NCI-H1436 treated with DMSO at 0.1 percent for 48 hours (cell line): ENCODE results near the gene DSCAML1.
"Not testable (repeated sequence)": the region's sequence is repeated elsewhere in the genome, so short reads cannot be mapped to it uniquely, and the experiment has no call there.

Experiments
- DNase-seq: peaks from one replicate; lab custom pipeline; 2025; lab: John Stamatoyannopoulos, UW

The DSCAML1 gene

DNA sequence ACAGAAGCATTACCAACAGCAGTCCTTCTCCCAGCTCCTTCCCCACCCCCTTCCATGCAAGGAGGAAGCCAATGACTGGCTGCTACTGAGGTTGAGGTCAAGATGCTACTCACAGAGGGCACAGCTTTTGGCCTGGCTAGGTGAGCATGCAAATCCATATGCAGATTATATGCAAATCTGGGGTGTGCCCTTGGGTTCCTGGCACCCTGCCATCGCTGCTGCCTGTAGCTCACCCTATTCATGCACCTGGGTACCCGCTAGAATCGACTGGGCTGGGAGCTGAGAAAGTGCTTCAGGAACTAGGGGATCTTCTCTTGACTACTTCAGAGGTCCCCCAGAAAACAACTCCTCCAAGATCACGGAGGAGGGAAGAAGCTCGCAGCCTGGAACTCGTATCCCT is 4.0 kb downstream of the DSCAML1 start:
- DNase-seq: no peak

DNA sequence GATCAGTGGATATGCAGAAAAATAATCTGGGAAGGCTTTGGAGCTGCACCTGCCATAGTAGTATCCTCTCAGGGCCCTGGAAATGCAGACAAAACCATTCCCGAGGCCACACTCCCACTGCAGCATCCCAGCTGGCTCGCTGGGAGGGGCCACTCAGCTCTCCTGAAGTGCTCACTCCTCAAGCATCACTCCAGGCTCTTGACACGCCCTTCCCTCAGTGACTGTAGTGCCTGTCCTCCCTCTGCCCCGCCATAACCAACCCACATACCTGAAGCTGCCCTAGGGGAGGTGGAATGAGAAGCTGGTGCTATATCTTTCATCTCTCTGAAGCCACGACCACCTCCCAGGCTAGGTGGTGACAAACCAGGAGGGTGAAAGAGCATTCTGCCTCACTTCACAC is 4.8 kb downstream of the DSCAML1 start:
- DNase-seq: no peak

DNA sequence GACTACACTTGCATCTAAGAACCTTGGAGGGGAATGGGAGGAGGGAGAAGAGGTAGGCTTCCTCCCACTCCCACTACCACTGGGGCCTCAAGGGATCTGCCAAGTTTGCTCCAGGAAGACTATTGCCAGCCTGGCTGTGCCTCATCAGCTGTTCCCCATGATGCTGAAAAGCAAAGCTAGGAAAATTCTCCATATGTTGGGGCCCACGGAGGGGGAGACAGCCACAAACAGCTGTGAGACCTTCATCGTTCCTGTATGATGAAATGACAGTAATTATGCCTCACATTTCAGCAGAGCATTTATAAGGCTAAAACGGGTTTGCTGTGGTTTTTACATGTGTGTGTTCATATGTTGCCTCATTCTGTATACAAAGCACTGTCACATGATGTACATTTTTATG is 6.7 kb downstream of the DSCAML1 start:
- no peak for DNase-seq

DNA sequence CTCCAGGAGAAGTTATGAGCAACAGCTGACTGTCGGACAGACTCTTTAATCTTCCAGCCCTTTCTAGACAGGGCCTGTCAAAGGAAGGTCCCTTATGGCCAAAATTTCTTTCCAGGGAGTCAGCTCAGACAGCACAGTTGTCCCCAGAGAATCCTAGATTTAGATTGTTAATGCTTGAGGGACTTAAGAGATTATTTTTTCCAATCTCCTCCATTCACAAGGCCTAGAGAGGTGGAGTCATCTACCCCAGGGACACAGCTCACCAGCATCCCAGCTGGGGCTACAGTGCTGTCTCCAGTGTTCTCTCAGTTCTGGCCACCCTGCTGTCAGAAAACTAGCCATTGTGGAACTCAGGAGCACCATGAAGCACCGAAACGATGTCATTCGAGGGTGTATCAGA is 7.8 kb downstream of the DSCAML1 start:
- DNase-seq: no peak

DNA sequence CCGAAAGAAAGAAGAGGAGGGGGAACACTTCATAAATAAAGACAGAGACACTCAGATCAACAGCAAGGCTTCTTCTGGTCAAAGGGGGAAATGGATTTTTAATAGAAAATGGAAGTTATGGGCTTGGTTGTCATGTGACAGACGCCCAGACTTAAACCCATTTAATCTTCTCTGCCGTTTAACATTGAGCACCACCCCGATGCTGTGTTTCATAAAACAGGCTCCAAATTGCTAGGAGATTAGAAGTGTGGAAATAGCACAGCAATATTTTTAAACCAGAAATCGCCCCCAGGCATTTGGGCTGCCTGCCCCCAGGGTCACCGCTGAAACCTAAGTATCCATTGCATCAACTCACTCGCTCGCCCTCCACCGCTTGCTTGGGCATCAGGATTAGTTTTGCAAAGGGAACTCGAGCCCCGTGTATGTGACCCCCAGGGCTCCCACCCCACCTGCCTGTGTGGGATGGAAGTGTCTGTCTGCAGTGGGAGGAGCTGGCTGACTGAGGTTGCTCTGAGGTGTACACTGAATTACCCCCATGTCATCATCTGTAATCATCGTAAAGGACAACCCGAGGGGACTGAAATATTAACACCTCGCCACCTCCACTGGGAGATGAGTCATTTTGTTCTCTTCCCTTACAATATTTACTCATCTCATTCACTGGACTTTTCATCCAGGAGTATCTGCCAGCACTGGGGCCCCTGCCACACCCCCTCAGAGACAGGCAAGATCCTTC is 10.7 kb downstream of the DSCAML1 start:
- no peak for DNase-seq

DNA sequence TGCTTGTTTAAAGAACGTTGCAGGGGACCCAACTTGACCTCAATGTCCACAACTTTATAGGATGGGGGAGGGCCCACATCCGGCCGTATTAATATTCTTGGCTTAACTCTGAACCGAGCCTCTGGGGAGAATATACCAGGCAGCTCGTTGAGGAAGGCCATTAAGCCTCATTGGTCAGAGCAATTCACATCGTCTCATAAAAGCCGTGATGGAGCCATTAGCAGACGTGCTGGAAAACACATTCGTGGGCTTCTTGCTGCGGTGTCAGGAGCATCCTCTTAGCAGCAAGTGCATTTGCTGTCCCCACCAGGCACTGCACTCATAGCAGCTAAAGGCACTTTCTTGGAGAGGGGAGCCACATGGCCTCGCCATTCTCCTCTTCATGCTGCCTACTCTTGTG is 14.9 kb downstream of the DSCAML1 start:
- DNase-seq: no peak

DNA sequence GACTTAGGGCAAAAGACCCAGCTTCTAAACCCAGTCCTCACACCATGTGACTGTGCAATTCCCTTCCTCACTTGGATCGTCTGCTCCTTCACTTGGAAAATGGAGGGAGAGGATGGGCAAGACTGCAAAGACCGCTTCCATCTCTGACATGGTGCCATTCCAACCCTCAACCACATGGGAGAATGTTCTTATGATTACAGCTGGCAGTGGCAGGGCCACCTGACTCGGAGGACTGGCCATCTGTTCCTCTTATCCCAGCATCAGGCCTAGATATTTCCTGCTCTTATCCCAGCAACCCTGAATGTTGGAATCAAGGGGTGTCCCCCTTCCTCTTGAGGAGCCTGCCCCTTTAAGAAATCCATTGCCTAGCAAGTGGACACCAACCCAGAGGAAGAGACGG is 15.4 kb downstream of the DSCAML1 start:
- no peak for DNase-seq

DNA sequence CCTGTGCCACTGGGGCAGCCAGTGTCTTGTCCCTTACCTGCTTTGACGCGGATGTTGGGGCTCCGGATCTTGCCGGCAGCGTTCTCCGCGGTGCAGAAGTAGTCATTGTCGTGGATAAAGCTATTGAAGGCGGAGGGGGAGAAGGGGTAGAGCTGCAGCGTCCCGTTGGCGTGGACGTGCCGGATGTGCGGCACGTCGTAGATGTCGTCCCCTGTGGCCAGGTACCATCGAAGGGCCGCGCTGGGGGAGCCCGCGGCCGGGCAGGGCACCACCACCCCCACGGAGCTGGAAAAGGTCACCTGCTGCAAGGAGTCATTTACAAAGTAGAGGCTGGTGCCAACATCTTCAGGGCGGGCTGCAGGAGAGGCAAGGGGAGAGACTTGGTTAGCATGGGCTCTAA is 16.6 kb downstream of the DSCAML1 start:
- no peak for DNase-seq

DNA sequence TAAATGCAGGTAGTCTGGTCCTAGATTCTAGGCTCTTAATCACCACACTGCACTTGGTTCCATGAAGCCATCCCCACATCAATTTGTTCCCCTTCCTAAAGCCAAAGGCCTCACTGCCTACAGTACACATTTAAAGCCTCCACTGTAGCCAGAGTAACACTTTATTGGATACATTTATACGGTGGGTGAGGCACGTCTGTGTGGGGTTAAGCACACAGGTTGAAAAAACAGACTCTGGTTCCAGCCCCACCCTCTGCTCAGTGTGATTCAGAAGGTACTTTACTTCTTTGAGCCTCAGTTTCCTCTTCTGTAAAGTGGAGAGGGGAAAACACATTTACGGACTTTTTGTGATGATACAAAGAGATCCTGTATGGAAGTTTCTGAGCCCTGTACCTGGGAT is 22.5 kb downstream of the DSCAML1 start:
- DNase-seq: no peak

DNA sequence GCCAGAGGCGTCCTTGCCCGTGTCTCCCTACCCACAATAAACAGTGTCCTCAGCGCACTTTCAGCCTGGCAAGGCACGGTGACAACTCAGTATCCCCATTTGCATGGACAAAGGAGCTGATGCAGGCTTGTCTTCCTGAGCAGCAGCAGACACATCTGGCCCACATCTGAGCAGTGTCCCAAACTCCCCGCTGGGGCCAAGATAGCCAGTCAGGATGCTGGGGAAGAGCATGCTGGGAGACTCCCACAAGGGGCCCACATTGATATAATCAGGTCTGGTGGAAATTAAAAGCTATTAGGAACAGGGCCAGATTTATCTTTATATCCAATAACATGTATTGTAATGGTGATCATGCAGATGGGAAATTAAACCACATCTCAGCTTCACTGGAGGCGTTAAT is 24.7 kb downstream of the DSCAML1 start:
- no peak for DNase-seq

DNA sequence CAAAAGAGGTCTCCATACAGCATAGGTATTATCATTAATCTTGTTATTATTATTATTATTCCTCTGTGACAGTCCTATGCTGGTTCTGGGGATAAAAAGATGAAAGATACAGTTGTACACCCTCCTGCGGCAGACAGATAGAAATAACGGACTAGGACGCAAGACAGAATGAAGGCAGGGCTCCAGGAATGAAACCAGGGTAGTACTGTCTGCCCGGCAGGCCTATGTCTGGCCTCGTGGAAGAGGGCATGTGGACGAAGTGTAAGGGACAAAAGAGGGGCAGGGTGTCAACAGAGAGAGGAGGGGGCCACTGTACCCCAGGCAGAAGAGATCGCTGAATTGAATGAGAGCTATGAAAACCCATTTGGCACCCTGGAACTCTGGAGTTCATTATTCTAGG is 25.2 kb downstream of the DSCAML1 start:
- no peak for DNase-seq

DNA sequence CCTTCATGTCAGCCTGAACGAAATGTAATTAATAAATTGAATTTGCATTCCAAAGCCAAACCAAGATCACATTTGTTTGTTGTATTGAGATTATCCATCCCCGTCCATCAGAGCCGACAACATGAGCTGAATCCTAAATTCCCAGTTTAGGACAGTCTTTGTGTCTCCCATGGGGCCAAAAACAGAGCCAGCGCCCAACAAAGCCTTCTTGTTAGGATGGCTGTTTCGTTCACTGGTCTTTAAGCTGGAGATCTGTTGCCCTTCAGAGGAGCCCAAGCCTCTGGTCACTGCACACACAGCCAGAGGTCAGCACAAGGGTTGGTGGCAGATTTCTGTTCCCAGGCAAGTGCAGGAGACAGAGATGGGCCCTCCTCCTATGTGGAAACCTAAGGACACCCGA is 25.8 kb downstream of the DSCAML1 start:
- no peak for DNase-seq

DNA sequence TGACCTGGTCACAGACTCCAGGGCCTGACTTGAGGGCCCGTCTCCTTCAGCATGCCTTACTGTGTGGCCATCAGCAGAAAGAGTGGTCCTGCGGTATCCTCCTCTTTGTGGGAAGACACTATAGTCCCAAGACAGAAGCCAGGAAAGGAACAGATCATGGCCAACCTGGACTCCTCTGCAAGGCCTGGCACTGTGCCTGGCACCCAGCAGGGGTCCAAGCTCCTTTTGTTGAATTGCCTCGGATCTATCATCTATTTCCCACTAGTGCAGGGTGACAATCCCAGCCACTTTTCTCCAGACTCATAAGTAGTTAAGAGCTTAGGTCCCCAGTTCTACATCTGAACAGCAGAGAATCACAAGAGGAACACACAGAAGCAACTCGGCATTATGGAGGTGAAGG is 27.0 kb downstream of the DSCAML1 start:
- no peak for DNase-seq

DNA sequence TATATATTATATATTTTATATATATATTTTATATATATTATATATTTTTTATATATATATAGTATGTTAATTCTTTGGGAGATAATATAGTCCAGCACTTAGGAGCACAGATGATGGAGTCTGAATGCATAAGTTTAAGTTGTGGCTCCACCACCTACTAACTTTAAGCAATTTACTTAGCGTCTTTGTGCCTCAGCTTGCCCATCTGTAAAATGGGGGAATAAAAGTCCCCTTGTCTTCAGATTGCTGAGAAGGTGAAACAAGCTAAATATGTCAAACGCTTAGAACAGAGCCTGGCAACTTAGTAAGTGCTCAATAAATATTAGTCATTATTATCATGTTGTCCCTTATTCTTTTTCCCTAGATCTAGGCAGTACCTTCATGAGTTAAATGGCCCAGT is 27.5 kb downstream of the DSCAML1 start:
- DNase-seq: no peak

DNA sequence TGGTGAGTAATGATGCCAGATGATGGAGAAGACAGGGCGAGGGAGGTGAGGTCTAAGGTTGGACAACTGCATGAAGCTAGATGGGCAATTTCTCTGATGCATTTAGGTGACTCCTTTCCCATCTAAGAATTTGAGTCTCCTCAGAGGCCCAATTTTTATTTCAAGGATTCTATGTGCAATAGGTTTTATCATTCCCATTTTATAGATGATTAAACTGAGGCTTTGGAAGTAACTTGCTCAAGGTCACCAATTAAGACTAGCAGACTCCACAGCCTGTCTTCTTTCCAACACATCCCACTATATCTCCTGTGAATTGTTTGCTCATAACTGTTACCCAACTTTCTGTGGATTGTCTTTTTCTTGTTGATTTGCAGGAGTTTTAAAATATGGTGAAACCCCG is 28.5 kb downstream of the DSCAML1 start:
- no peak for DNase-seq

DNA sequence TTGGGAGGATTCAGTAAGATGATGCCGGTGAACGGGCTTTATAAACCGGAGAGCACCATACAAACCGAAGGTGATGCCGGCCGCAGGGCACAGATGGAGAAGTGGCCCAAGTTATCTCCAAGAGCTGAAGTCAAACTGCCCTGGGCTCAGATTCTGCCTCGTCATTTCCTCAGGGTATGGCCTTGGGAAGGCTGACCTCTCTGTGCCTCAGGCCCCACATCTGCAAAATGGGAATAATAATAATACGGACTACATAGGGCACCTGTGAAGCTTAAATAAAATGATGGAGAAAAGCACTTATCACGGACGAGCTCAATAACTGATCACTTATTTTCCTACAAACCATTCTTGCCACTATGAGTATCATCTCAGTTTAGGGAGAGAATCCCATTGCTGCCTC is 29.9 kb downstream of the DSCAML1 start:
- DNase-seq: no peak

DNA sequence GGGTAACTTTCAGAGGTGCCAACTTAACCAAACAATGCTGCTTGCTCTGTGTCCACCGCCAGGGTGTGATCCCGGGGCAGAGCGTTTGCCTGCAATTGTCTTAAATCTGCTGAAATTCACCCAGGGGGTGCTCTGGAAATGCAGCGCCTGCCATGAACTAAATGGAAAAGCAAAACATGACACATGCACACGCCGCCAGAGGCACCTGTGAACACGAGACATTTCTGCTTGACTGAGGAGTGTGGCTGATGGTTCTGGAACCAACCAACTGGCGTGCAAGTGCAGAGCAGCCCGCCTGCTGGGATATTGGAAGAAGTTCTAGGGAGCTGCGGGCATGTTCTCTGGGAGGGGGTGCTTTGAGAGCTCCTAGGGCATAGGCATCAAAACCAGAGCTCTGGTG is 30.4 kb downstream of the DSCAML1 start:
- DNase-seq: no peak

DNA sequence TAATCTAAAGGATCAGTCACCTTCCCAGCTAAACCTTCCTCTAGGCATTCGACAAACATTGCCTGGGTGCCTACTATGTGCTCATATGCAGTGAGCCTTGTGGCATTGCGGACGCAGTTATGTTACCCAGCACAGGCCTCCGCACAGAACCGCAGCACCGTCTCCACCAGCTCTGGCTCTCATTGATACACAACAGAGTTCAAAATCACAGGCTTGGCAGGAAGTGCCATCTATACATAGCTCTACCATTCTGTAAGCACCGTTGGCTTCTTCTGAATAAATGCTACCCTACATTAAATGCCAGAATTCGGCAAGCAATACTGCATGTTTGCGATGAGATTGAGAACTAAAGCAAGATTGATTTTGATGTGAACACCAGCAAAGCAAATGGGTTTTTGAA is 31.0 kb downstream of the DSCAML1 start:
- DNase-seq: no peak

DNA sequence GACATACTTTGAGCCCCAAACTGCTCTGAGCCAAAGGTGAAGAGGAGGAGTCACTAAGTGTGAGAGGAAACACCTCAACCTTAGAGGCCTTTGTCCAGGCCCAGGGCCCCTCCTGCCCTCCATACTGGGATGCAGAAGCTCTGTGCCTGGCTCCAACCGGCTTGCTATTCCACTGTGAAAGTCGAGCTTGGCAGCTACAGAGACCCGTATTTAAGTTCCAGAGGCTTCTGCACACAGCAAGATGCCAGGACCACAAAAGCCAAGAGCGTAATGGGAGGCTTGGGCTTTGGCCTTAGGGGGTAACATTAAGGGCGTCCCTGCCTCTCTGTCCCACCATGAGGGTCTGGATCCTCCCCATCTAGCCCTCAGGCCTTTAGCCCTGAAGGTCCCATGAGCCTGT is 31.9 kb downstream of the DSCAML1 start:
- no peak for DNase-seq

DNA sequence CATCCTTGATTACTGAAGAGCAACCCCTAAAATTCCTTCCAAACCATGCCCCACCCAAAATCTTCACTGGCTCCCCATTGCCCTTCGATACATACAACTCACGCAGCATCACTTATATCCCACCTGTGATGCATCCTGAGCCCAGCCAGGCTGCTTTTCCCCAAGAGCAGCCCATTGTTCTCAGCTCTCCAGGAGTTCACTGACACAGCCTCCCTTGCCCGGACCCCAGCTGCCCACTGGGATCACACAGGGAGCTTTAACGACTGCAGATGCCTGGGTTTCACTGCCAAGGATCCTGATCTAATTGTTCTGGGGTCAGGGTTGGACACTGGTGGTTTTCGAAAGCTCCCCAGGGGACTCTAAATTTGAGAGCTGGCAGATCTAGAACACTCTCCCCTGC is 33.6 kb downstream of the DSCAML1 start:
- not testable (repeated sequence) for DNase-seq

DNA sequence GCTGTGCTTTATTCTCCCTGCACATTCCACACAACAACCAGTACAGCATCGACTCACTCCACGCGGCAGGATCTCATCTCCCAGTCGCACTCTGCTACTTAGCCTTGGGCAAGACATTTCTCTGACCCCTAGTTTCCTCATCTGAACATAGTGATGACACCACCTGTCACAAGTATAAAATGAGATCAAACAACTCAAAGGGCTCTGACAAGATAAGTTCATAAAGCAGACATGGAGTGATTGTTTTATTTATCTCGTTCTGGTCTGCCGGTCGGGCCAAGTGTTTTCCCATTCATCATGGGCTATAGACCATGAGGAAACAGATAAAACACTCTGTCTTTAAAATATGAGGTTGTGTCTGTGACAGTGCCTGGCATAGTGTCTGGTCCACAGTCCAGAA is 35.0 kb downstream of the DSCAML1 start:
- DNase-seq: no peak

DNA sequence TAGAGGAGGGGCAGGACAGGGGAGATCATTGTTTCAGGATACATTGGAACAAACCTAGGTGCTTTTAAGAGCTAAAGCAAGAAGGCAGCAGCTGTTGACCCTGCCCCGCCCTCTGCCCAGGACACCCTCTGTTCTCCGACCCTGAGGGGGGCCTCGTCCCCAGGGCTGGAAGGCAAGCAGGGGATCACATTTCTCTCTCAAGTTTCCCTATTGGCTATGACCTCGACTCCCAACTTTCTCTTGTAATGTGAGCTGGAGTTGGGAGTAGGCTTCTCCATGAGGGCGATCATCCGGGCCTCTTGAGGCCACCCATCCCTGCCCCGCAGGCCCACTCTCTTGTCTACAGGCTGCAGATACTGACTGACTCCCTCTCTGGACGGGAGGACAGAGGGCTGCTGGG is 37.7 kb downstream of the DSCAML1 start:
- no peak for DNase-seq

DNA sequence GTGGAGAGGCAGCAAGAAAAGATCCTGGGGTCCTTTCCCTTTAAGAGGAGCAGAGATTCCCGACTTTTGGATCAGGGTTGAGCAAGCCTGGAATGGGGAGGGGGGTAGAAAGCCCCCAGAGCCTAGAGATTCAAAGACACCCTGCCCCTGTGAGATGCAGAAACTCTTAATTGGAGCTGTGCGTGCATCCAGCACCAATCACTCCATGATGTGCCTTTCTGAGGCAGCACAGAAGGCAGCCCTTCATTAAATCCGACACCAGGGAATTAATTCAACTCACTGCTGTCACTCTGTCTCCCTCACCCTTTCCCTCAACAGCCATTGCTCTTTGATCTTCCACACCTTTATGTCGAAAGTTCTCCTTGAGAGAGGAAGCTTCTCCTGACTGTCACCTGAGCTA is 43.0 kb downstream of the DSCAML1 start:
- DNase-seq: no peak

DNA sequence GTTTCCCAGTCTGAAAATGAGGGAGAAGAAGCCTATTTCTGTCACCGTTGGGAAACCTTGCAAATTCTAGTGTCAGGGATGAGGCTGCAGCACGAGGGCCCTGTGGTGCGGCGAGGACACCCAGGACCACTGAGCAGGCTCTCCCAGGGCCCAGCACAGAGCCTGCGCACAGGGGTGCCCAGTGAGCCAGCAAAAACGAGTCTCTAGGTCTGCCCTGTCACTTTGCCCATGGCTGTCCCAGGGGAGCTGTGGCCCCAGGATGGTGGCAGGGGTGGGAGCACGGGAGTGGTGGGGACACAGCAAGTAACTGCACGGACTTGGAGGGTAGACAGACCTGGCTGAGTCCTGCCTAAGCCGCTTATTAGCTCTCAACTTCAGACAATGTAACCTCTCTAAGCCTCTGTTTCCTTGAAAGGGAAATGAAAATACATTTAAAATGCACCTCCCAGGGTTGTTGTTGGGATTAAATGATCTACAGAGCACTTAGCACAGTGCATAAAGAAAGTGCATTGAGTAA is 44.2 kb downstream of the DSCAML1 start:
- DNase-seq: no peak
